NCI-H510A treated with DMSO at 0.1 percent for 48 hours (cell line): ENCODE results near the gene ROBO1.
A peak's percentile ranks its signal among the peaks of the same experiment; 100 is the strongest.

Experiments used
- DNase-seq: peaks from one replicate; lab custom pipeline; 2025; lab: John Stamatoyannopoulos, UW

The ROBO1 gene

GRCh38 chr3:79670178-79670577 lies 97.6 kb downstream of the ROBO1 start:
- no peak for DNase-seq

- no peak for DNase-seq
Observed at GRCh38 chr3:79664455-79664854, 103.3 kb downstream of the ROBO1 start.

GRCh38 chr3:79661896-79662295 lies 105.9 kb downstream of the ROBO1 start:
- no peak for DNase-seq

GRCh38 chr3:79657076-79657475 lies 110.7 kb downstream of the ROBO1 start:
- no peak for DNase-seq

GRCh38 chr3:79654019-79654418 lies 113.8 kb downstream of the ROBO1 start:
- no peak for DNase-seq

GRCh38 chr3:79653266-79653830 lies 114.5 kb downstream of the ROBO1 start:
- DNase-seq = no peak

- DNase-seq = peak; percentile 61
Observed at GRCh38 chr3:79651536-79652065, 116.2 kb downstream of the ROBO1 start.

- no peak for DNase-seq
Observed at GRCh38 chr3:79639855-79640254, 127.9 kb downstream of the ROBO1 start.

- DNase-seq = no peak
Observed at GRCh38 chr3:79636372-79636771, 131.4 kb downstream of the ROBO1 start.

GRCh38 chr3:79632842-79633241 lies 135.0 kb downstream of the ROBO1 start:
- DNase-seq = no peak

- DNase-seq = no peak
Observed at GRCh38 chr3:79618883-79619282, 148.9 kb downstream of the ROBO1 start.

GRCh38 chr3:79606414-79606813 lies 161.4 kb downstream of the ROBO1 start:
- DNase-seq = no peak

- no peak for DNase-seq
Observed at GRCh38 chr3:79604681-79605080, 163.1 kb downstream of the ROBO1 start.

- no peak for DNase-seq
Observed at GRCh38 chr3:79602385-79602784, 165.4 kb downstream of the ROBO1 start.

GRCh38 chr3:79598594-79598993 lies 169.2 kb downstream of the ROBO1 start:
- DNase-seq = peak; percentile 90

GRCh38 chr3:79597709-79598108 lies 170.1 kb downstream of the ROBO1 start:
- DNase-seq = no peak

- no peak for DNase-seq
Observed at GRCh38 chr3:79587150-79587549, 180.6 kb downstream of the ROBO1 start.

- DNase-seq = peak; percentile 60
Observed at GRCh38 chr3:79586232-79586631, 181.6 kb downstream of the ROBO1 start.

GRCh38 chr3:79572930-79573329 lies 194.9 kb downstream of the ROBO1 start:
- DNase-seq = no peak

GRCh38 chr3:79568938-79569337 lies 198.9 kb downstream of the ROBO1 start:
- no peak for DNase-seq

GRCh38 chr3:79564192-79564591 lies 203.6 kb downstream of the ROBO1 start:
- no peak for DNase-seq

GRCh38 chr3:79560698-79561097 lies 207.1 kb downstream of the ROBO1 start:
- DNase-seq = no peak

GRCh38 chr3:79558943-79559342 lies 208.9 kb downstream of the ROBO1 start:
- DNase-seq = no peak

- DNase-seq = no peak
Observed at GRCh38 chr3:79555655-79556054, 212.1 kb downstream of the ROBO1 start.
